ENCODE measurements around the gene FAM162B.

Gene FAM162B

DNA sequence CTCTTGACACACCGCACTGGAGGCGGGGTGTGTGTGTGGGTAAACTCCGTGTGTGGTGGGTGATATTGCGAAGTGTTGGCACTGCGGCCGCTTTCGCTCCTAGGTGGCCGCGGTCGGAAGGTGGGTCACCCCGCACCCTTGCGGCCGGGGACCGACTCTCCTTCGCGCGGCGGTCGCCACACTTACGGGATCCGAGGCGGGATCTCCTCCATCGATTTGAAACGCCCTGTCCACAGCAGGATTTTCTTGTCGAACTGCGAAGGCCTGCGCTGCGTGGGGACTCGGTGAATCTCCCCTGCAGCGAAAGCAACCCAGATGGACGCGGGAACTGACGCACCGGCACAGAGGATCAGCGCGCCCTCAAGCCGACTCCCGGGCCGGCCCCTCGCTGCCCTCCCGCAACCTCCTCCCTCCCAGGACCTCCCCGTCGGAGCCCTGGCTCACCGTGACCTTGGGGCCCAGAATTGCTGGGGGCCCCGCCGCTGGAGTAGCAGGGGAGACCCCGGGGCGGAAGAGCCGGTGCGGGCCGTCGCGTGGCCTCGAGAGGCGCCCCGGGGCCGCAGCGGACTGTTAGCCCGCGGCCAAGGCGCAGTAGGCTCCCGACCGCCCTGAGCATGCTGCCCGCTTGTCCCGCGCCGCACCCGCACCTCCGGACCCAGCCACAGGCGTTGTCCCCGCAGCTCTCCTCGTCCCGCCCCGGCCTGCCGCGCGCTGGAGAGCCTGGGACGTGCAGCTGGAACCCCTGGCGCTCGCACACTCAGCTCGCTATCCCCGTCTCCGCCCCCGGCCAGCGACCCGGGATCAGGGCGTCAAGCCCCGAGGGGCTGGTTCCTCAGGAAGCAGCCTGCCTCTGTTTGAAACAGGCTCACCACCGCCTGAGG is at the start of gene FAM162B:
Gene FAM162B (minus strand): TSS at position 759 of the 881 bp plus-strand sequence. CDS start 143 bp downstream, at position 616.
- Histone ChIP-seq H3K4me1 (peaks cover 0 to 15% (median 11%) of the 10 kb centered on the region in 4 donors), H3K27ac (no peak within 1 kb of the TSS), H3K36me3 (no peaks in the 10 kb centered on the region), H3K9me3 (no peaks in the 10 kb centered on the region), H3K4me3 (peak within 1 kb of the TSS; percentile 41 to 53), H3K27me3 (peaks cover 0 to 26% of the 10 kb centered on the region in 2 donors)
- no peak for DNase-seq
- TF ChIP-seq, protein P1, sequence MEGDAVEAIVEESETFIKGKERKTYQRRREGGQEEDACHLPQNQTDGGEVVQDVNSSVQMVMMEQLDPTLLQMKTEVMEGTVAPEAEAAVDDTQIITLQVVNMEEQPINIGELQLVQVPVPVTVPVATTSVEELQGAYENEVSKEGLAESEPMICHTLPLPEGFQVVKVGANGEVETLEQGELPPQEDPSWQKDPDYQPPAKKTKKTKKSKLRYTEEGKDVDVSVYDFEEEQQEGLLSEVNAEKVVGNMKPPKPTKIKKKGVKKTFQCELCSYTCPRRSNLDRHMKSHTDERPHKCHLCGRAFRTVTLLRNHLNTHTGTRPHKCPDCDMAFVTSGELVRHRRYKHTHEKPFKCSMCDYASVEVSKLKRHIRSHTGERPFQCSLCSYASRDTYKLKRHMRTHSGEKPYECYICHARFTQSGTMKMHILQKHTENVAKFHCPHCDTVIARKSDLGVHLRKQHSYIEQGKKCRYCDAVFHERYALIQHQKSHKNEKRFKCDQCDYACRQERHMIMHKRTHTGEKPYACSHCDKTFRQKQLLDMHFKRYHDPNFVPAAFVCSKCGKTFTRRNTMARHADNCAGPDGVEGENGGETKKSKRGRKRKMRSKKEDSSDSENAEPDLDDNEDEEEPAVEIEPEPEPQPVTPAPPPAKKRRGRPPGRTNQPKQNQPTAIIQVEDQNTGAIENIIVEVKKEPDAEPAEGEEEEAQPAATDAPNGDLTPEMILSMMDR (IDR thresholded peaks at IDR 0.05): no peak
- intact Hi-C loops (cut with DNase I; ENCODE audit: low total_unique reads): no loop called here

DNA sequence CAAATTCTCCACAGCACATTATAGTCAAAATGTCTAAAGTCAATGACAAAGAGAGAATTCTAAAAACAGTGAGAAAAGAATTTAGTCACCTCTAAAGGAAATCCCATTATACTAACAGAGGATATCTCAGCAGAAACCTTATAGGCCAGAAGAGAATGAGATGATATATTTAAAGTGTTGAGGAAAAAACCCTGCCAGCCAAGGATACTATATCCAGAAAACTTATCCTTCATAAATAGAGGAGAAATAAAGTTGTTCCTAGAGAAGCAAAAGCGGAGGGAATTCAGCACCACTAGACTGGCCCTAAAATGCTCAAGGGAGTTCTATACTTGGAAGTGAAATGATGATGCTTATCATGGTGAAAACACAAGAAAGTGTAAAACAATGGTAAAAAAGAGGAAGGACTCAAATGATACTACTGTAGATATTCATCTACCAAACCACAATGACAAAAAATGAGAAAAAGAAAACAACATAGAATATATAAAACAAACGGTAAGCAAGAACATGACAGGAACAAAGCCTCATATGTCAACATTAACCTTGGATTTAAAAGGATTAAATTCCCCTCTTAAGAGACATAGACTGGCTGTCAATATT is 46.6 kb upstream of the FAM162B start:
- no peaks in the 10 kb centered on the region for H3K27me3 ChIP-seq
- intact Hi-C loops (cut with DNase I; ENCODE audit: low total_unique reads): no loop called here
- H3K9me3 ChIP-seq: peaks cover 0 to 16% (median 0%) of the 10 kb centered on the region in 3 donors

DNA sequence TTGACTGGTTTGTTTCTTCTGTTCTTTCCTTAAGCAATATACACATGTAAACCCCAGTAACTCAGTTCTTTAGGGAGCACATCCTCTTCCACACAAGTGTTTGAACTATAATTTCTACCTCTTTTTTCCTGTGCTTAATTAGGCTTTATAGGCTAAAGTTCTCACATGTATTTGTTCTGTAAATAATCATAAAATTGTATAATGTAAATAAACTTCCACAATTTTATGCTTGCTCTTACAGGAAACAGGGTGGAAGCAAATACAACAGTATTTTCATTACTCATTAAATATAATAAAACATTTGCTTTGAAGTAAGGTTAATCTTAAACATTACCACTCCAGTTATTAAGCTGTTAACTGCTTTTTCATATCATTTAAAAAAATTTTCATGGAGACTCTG is 36.5 kb upstream of the FAM162B start:
- Histone ChIP-seq H3K9me3 (no peaks in the 10 kb centered on the region), H3K4me3 (no peak overlapping the region), H3K36me3 (no peaks in the 10 kb centered on the region), H3K27ac (no peak overlapping the region), H3K27me3 (no peaks in the 10 kb centered on the region), H3K4me1 (no peaks in the 10 kb centered on the region)
- DNase-seq: no peak
- intact Hi-C loops (cut with DNase I; ENCODE audit: low total_unique reads): no loop called here
- TF ChIP-seq, protein P1 (IDR thresholded peaks at IDR 0.05): no peak

More for the DNA sequence above, 46.6 kb upstream of the FAM162B start:
- Histone ChIP-seq H3K27ac (no peak overlapping the region), H3K4me3 (no peak overlapping the region), H3K36me3 (no peaks in the 10 kb centered on the region), H3K4me1 (no peaks in the 10 kb centered on the region)
- TF ChIP-seq, protein P1 (IDR thresholded peaks at IDR 0.05): no peak
- no peak for DNase-seq

DNA sequence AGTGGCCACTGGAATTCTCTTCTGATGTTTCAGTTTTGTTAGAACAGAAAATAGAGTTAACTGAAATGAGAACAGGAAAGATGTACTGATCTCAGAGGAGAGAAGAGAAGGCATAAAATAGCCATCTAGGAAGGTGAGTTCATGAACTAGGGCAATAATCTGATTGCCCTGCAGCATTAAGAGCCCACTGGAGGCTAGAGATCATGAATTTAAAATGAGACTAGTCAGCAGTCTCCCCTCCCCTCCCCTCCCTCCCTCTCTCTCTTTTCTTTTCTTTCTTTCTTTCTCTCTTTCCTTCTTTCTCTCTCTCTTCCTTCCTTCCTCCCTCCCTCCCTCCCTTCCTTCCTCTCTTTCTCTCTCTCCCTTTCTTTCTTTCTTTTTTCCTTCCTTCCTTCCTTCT is 34.4 kb upstream of the FAM162B start:
- Histone ChIP-seq H3K4me3 (no peak overlapping the region), H3K4me1 (no peaks in the 10 kb centered on the region), H3K27ac (no peak overlapping the region), H3K27me3 (no peaks in the 10 kb centered on the region), H3K9me3 (no peaks in the 10 kb centered on the region), H3K36me3 (no peaks in the 10 kb centered on the region)
- intact Hi-C loops (cut with DNase I; ENCODE audit: low total_unique reads): no loop called here
- TF ChIP-seq, protein P1 (IDR thresholded peaks at IDR 0.05): no peak
- DNase-seq: no peak

DNA sequence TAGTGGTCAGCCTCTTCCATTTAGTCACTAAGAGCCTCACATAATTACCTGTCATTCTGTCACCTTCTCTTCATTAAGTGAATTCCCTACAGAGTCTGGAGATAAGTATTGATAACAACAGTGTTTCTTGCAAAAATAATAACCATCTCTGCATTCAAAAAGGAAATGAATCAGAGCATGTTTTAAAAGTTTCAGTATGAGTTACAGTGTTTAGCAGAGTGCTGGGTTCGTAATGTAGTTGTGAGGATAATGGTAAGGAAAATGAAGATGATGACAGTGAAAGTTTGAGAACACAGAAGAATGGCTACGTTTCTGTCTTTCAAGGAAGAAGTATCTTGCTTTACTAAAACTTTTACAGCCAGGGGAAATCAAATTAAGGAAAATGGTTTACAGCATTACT is 32.1 kb upstream of the FAM162B start:
- Histone ChIP-seq H3K4me3 (no peak overlapping the region), H3K9me3 (no peaks in the 10 kb centered on the region), H3K27me3 (no peaks in the 10 kb centered on the region), H3K36me3 (no peaks in the 10 kb centered on the region), H3K4me1 (no peaks in the 10 kb centered on the region), H3K27ac (no peak overlapping the region)
- TF ChIP-seq, protein P1 (IDR thresholded peaks at IDR 0.05): no peak
- intact Hi-C loops (cut with DNase I; ENCODE audit: low total_unique reads): no loop called here
- no peak for DNase-seq

Data from tibial artery (tissue), 4 donors.